HL-60/S4 (cell line): ENCODE data around the gene ZCCHC24.
"Not testable (repeated sequence)": the region's sequence is repeated elsewhere in the genome, so short reads cannot be mapped to it uniquely, and the experiment has no call there.

ENCODE experiments used
- in situ Hi-C: fragments of 300-500 bp; cut with MboI; formaldehyde crosslinking; loops from 2 replicates; pipeline ENCODE4 v1.14.3; 2022; ENCODE audit warnings: low sequenced_read_pairs

Gene ZCCHC24

GRCh38 chr10:79447911-79448731 lies 2.7 kb upstream of the ZCCHC24 start:
- in situ Hi-C loops = no loop called here

- in situ Hi-C loops = not testable (repeated sequence)
Measured at GRCh38 chr10:79447249-79447648, 1.8 kb upstream of the ZCCHC24 start.

GRCh38 chr10:79446758-79447084 lies 1.3 kb upstream of the ZCCHC24 start:
- in situ Hi-C loops = no loop called here

- in situ Hi-C loops = no loop called here
Measured at GRCh38 chr10:79445977-79446757, 743 bp upstream of the ZCCHC24 start.

GRCh38 chr10:79444199-79445119 lies 965 bp downstream of the ZCCHC24 start:
- in situ Hi-C loops = no loop called here

DNA sequence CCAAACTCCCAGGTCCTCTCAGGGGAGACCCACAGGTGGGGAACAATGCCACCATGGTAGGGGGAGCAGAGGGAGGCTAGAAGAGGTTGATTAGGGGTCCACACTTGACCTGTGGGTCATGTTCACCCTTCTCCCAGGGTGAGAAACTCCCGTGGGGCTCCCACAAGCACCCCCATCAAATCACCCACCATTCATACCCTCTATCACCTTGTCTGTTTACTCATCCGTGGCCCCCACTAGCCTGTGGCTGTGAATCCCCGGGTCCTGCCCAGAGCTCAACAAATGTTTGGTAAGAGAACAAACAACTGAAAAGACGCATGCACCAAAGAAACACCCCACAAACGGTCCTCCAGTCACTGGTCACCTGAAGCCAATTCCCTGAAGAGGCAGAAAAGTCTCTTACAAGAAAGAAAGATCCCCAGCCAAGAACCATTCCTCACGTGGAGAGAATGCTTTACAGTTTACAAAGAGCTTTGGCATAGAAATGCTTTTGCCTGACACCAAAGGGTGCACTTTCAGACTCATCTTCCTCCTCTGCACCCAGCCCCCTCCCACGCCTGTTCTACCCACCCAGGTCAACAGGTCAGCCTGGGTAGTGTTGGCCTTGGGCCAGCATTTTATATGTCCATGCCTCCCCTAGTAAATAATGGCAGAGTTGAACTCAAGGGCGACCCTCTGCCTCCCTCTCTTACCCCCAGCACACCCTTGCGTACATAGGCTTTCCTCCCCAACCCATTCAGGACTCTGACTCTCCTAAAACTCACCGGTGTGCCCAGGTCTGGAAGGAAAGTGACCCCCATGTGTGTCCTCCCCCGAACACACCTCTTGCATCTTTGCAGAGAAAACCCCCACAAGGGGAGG lies 1.9 kb downstream of the ZCCHC24 start:
- in situ Hi-C loops = no loop called here

DNA sequence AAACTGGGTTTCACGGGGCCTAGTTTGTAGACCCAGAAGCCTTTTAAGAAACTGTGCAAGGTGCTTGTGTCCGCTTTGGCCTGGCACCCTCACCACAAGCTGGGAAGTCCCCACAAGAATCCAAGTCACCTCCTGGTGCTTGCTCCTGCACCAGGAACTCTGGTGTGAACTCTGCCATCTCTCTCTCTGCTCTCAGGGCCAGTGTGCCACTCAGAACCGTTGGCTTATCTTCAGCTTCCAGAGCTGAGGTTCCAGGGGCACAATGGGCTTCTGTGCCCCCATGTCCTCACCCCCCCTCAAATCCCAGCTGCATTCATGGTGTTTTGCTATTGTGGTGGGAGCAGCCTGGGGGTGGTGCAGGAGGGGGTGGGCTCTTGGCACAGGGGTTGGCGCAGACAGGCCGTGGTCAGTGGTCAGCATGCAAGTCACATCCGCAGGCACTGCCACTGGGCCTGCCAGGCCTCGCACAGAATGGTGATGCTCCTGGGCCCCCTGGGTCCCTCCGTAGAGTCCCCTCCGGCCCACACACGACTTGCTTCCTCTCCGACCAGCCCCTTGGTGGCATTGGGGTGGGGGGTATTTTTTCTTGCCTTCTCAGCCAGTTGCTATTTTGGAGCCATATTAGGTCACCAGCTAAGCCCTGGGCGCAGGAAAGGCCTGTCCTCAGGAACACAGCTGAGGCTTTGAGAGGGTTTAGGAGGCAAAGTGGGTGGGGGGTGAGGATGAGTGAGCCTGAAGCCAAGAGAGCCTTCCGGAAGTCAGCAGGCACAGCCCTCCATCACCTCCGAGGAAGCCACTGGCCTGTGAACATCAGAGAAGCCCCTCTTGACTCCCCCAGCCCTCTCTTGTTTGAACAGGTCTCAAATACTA lies 3.0 kb downstream of the ZCCHC24 start:
- in situ Hi-C loops = no loop called here

DNA sequence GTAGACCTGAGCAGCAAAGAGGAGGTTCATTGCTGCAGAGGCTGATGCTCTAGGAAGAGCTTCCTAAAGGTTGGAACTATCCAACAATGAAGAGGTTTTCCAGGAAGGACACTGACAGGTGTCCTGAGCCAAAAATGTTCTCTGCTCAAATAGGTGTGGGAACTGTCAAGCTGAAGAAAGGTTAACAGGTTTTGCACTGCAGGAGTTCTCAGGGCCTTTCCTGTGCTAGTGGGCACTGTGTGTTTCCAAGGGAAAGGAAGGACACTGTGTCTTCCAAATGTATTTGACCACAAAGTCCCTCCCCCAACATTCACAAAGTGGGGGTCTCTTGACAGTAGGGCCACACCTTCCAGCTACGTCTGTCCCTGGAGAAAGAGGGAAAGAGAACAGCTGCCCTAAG lies 4.0 kb downstream of the ZCCHC24 start:
- in situ Hi-C loops = no loop called here

- in situ Hi-C loops = no loop called here
Measured at GRCh38 chr10:79440281-79440680, 5.1 kb downstream of the ZCCHC24 start.

DNA sequence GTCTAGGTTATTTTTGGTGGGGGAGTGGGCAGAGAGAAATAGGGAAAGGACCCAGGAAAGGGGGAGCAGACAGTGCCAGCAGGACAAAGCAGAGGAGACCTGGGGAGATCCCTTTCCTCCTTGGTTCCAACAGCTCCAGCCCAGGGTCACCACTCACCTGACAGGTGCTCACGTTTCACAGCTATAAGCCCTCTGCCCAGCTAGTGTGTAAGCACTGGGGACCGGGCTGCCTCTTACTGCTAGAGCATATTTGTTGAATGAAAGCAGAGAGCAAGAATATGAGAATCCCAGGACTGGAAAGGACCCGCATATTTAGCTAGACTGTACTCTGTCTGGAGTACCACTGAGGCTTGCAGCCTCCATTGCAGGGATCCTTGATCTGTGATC lies 6.7 kb downstream of the ZCCHC24 start:
- in situ Hi-C loops = no loop called here

DNA sequence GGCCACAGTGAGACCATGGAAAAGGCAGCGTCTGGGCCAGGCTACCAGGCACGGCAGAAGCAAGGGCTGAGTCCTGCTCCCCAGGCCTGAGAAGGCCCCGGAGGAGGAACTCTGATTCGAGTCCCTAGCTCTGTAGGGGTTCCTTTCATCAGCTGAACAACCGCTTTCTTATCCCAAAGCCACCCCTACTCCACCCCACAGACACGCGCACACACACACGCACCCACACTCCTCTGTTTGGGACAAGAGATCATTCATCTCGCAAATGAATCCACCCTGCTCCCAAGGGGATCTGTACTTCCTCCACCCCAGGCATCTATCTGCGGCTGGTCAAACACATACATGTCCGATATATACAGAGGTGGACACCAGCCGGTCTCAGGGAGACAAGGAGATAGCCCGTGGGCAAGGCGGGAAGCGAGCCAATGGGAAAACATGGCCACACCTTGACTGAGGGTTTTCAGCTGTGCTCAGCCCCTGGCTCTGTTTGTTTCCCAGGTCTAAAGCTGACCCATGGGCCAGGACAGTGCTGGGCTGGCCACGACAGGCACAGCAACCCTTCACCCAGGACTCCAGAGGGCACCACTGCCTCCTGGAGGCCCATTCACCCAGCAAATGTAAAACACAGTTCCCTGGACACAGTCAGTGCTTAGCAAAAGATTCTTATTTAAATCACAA lies 7.3 kb downstream of the ZCCHC24 start:
- in situ Hi-C loops = no loop called here

DNA sequence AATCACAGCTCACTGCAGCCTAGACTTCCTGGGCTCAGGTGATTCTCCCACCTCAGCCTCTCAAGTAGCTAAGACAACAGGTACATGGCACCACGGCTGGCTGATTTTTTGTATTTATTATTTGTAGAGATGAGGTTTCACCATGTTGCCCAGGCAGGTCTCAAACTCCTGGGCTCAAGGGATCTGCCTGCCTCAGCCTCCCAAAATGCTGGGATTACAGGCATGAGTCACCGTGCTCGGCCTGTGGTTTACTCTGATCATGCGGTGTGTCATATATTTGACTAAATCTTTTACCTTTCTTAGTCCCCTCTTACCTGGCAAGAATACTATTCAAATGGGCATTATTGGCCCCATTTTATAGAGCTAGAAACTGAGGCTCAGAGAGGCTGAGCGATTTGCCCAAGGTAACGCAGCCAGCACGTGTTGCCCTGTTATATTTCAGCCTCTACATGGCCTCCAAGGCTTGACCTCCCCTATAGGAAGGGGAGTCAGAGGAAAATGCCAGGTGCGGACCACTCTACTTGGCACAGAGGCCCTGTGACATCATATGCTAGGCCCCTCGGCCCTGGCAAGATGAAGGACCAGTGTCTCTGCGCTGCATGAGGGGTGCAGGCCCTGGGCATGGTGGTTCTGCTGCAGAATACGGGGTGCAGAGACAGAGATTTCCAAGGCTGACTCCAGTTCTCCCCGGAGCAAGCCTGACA lies 8.2 kb downstream of the ZCCHC24 start:
- in situ Hi-C loops = no loop called here

GRCh38 chr10:79436850-79437103 lies 8.6 kb downstream of the ZCCHC24 start:
- in situ Hi-C loops = no loop called here

DNA sequence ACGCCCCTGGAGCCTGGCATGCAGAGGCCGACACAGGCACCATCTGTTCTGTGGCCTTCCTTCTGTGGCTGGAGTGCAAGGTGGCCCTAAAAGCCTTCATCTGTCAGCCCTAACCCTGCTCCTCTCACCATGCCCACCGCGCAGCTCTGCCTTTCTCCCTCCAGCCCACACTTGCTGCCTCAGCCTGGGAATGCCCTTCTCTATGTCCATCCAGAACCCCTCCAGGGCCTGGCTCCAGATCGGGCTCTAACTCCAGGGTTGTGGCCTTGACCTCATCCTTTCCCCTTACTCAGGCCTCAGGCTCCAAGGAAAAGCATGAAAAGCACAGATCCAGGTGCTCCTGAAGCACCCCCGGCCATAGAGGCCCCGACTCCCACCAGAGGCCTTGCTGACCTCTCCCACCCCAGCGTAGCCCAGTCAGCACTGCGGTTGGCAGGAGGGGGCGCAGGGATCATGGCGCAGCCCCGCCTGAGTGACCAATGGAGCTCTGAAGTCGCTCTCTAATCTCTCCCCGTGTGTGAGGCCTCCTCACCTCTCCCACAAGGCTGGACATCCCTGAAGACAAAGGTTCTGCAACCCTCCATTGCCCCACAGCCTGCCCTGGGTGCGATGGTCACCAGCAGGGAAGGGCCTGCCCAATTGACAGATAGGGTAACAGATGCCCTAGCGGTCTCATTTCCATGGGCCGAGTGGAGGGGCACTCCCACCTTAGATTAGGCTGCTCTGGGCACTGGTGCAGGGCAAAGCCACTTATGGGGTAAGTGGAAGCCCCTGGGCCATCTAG lies 9.2 kb downstream of the ZCCHC24 start:
- in situ Hi-C loops = no loop called here

DNA sequence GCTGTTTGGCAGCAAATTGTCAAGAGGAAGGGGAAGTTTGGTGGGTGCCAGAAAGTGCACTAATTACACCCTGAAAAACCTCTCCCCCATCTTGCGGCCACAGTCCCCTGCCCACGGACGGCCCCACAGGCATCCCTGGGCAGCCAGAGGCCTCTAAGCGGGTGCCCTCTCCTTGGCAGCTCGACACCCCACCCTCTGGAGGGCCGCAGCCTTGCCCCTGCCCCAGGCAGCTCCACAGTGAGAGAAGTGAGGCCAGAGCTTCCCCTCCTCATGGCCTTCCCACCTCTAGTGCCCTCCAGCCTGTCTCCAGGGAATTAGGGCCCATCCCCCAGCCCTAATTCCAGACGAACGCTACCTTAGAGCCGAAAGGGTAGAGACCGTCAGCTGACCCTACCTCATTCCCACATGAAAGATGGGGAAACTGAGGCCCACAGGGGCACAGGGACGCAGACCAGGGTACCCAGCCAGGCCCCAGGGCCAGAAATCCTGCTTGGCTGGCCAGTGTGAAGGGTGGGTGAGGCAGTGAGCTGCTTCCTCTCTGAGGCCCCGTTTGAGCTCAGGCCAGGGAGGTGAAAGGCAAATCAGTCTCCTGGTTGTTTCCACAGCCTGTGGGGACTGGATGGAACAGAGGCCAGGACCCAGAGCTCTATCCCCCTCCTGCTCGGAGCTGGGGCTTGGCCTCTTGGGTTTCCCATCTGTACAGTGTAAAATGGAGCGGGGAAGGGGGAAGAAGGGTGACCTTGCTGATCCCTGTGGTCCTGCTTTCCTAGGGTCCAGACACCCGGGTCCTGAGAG lies 10.0 kb downstream of the ZCCHC24 start:
- in situ Hi-C loops = no loop called here

DNA sequence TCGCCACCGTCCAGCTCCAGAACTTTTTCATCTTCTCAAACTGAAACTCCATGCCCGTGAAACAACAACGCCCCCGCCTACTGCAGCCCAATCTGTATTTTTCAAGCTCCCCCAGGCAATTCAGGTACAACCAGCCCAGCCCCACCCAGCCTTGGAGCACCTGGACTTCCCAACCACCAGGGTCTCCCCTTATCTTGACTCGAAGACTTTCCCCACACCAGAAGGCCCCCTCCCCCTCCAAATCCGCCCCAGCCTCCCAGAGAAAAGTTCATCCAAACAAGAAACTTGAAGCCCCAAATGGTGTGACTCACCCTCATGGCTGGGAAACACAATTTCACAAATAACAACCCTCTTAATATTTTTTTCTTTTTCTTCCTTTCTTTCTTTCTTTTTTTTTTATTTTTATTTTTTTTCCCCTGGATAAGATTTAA lies 10.6 kb downstream of the ZCCHC24 start:
- in situ Hi-C loops = no loop called here

GRCh38 chr10:79434223-79434687 lies 11.2 kb downstream of the ZCCHC24 start:
- in situ Hi-C loops = no loop called here
